AG09319 (cell line): ENCODE results near the gene GAK.
"Not testable (repeated sequence)": the region's sequence is repeated elsewhere in the genome, so short reads cannot be mapped to it uniquely, and the experiment has no call there.

Experiments
- DNase-seq: peaks from one replicate; pipeline ENCODE4 v3.0.0-alpha.2; 2010; ENCODE audit warnings: low read depth; ENCODE audit errors: extremely low read depth
- CTCF ChIP-seq: IDR thresholded peaks from 2 replicates; pipeline ENCODE4 v1.5.1; 2011; ENCODE audit warnings: low read depth, mild to moderate bottlenecking, inconsistent platforms, low read length, moderate library complexity

The GAK gene

GRCh38 chr4:948936-949300 is 16.8 kb upstream of the GAK start:
- TF ChIP-seq CTCF, result no peak

GRCh38 chr4:948101-948935 is 16.2 kb upstream of the GAK start:
- DNase-seq, result no peak
- TF ChIP-seq CTCF, result no peak

More at GRCh38 chr4:948936-949300, 16.8 kb upstream of the GAK start:
- no peak for DNase-seq

DNA sequence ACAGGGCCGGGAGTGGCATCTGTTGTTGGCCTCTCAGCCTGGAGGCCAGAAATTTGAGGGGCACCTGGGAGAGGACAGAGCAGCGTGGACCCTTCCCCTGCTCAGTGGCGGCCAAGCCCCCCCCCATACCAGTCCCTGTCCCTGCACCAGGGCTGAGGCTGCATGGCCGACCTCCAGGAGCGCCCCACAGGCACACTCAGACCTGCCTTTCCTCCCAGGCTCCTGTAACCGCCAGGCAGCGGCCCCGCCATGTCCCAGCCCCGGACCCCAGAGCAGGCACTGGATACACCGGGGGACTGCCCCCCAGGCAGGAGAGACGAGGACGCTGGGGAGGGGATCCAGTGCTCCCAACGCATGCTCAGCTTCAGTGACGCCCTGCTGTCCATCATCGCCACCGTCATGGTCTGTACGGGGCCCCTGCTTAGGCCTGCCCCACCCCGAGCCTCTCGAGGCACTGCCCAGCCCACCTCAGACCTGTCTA is 15.4 kb upstream of the GAK start:
- DNase-seq, result no peak
- TF ChIP-seq CTCF, result no peak

GRCh38 chr4:946517-947471 is 14.7 kb upstream of the GAK start:
- DNase-seq, result no peak
- no peak for TF ChIP-seq CTCF

- DNase-seq, result no peak
- TF ChIP-seq CTCF, result no peak
Measured at GRCh38 chr4:946103-946450, 14.0 kb upstream of the GAK start.

GRCh38 chr4:945274-946102 is 13.4 kb upstream of the GAK start:
- DNase-seq, result no peak
- no peak for TF ChIP-seq CTCF

- DNase-seq, result not testable (repeated sequence)
Measured at GRCh38 chr4:939508-939907, 7.4 kb upstream of the GAK start.
